NCI-H1436 (cell line): ENCODE data around the gene TP73.
"Not testable (repeated sequence)": the region's sequence is repeated elsewhere in the genome, so short reads cannot be mapped to it uniquely, and the experiment has no call there.

Experiments used
- DNase-seq: peaks from one replicate; lab custom pipeline; 2025; lab: John Stamatoyannopoulos, UW

Gene TP73

GRCh38 chr1:3744646-3745045, 92.3 kb downstream of the TP73 start:
- no peak for DNase-seq

GRCh38 chr1:3745071-3745470, 92.8 kb downstream of the TP73 start:
- no peak for DNase-seq

- no peak for DNase-seq
These were observed 93.5 kb downstream of the TP73 start for GRCh38 chr1:3745590-3746381.

GRCh38 chr1:3746389-3746829, 94.1 kb downstream of the TP73 start:
- DNase-seq: no peak

- DNase-seq: peak; percentile 86
These were observed 94.7 kb downstream of the TP73 start for GRCh38 chr1:3746830-3747521.

- no peak for DNase-seq
These were observed 95.2 kb downstream of the TP73 start for GRCh38 chr1:3747522-3747848.

- DNase-seq: no peak
These were observed 95.6 kb downstream of the TP73 start for GRCh38 chr1:3747903-3748302.

- not testable (repeated sequence) for DNase-seq
These were observed 96.1 kb downstream of the TP73 start for GRCh38 chr1:3748316-3748900.

GRCh38 chr1:3749512-3749911, 97.2 kb downstream of the TP73 start:
- no peak for DNase-seq

- DNase-seq: no peak
These were observed 98.4 kb downstream of the TP73 start for GRCh38 chr1:3750741-3751140.

GRCh38 chr1:3752400-3752945, 100.2 kb downstream of the TP73 start, which contains the start of gene CCDC27:
Gene CCDC27, plus strand, starts transcription at chr1:3752450. Its CDS starts 32 bp downstream, at chr1:3752482.
- DNase-seq: no peak

GRCh38 chr1:3753656-3754454, 101.5 kb downstream of the TP73 start:
- DNase-seq: no peak

- no peak for DNase-seq
These were observed 104.1 kb downstream of the TP73 start for GRCh38 chr1:3756394-3756793.

GRCh38 chr1:3759164-3759563, 106.8 kb downstream of the TP73 start:
- no peak for DNase-seq

- no peak for DNase-seq
These were observed 107.5 kb downstream of the TP73 start for GRCh38 chr1:3759796-3760195.

- no peak for DNase-seq
These were observed 109.1 kb downstream of the TP73 start for GRCh38 chr1:3761296-3762010.

- no peak for DNase-seq
These were observed 110.0 kb downstream of the TP73 start for GRCh38 chr1:3762151-3762872.

GRCh38 chr1:3762873-3763228, 110.5 kb downstream of the TP73 start:
- no peak for DNase-seq

GRCh38 chr1:3763351-3764125, 111.2 kb downstream of the TP73 start:
- DNase-seq: no peak
